GM23248 (cell line): Measurements from ENCODE around the gene ST8SIA4.

Experiments
- EZH2 ChIP-seq: fragments of 200-600 bp; sonication (generic); IDR thresholded peaks from 2 replicates; pipeline ENCODE4 v1.6.1; 2018; ENCODE audit warnings: antibody characterized with exemption, mild to moderate bottlenecking; ENCODE audit not compliant: insufficient read depth, poor library complexity, severe bottlenecking
- EZH2phosphoT487 ChIP-seq: fragments of 200-600 bp; sonication (generic); IDR thresholded peaks from 2 replicates; pipeline ENCODE4 v1.6.1; 2018; ENCODE audit warnings: antibody characterized with exemption, moderate library complexity, mild to moderate bottlenecking, low read depth; ENCODE audit not compliant: insufficient read depth

DNA sequence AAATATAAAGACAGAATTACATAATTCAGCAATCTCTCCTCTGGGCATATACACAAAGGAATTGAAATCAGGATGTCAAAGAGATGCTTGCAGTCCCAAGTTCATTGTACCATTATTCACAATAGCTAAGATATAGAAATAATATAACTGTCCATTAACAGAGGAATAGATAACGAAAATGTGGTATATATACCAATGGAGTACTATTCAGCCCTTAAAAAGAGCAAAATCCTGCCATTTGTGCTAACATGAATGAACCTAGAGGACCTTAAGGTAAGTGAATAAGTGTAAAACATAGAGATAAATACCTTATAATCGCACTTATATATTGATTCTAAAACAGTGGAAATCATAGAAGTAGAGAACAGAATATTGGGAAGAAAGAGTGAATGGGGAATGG, 7.0 kb downstream of the ST8SIA4 start:
- TF ChIP-seq EZH2, result no peak
- no peak for TF ChIP-seq EZH2phosphoT487
